ENCODE data around the gene TRIM52.

TRIM52 gene

DNA sequence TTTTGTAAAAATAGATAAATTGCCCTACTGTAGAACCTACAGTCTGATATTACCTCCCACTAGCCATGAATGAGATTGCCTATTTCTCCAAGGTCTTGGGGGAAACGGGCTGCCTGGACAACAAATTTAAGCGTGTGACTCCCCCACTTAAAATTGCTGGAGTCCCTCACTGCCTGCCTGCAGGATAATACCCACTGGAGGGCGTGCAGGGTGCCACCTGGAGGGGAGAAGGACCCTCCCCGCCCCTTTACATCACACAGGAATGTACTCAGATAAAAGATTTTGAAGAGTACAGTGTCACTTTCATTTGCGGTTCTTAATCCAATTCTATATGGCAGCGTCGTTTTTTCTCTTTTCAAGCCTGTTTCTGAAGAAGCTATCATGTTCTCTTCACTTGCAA is 49.7 kb downstream of the TRIM52 start:
- TF ChIP-seq GATA2 (IDR thresholded peaks at IDR 0.05; ENCODE audit: low read depth, low read length) (no peak), GATA3 (IDR thresholded peaks at IDR 0.05; ENCODE audit: low read depth, low read length) (no peak)

- TF ChIP-seq GATA3 (IDR thresholded peaks at IDR 0.05; ENCODE audit: low read depth, low read length) (no peak), GATA2 (IDR thresholded peaks at IDR 0.05; ENCODE audit: low read depth, low read length) (no peak)
These were observed 53.0 kb downstream of the TRIM52 start for GRCh38 chr5:181207960-181208253.

GRCh38 chr5:181207214-181207959 is 53.6 kb downstream of the TRIM52 start:
- TF ChIP-seq GATA2 (IDR thresholded peaks at IDR 0.05; ENCODE audit: low read depth, low read length): peak; percentile 46
- TF ChIP-seq GATA3 (IDR thresholded peaks at IDR 0.05; ENCODE audit: low read depth, low read length): no peak

GRCh38 chr5:181205761-181206649 is 54.9 kb downstream of the TRIM52 start:
- no peak for TF ChIP-seq GATA2 (IDR thresholded peaks at IDR 0.05; ENCODE audit: low read depth, low read length)
- TF ChIP-seq GATA3 (IDR thresholded peaks at IDR 0.05; ENCODE audit: low read depth, low read length): no peak
